Mucosa of stomach (tissue), 1 donor: ENCODE data around the gene SEC14L3.

ENCODE experiments used
- H3K27me3 ChIP-seq: one replicate; pipeline ENCODE4 v1.7.0; 2013; ENCODE audit warnings: mild to moderate bottlenecking, low read length; ENCODE audit not compliant: control insufficient read depth, insufficient read depth
- H3K36me3 ChIP-seq: one replicate; pipeline ENCODE4 v1.7.0; 2013; ENCODE audit warnings: low read length; ENCODE audit not compliant: control insufficient read depth, insufficient read depth
- H3K4me1 ChIP-seq: one replicate; pipeline ENCODE4 v1.7.0; 2013; ENCODE audit warnings: mild to moderate bottlenecking, low read length; ENCODE audit not compliant: control insufficient read depth, insufficient read depth
- H3K4me3 ChIP-seq: one replicate; pipeline ENCODE4 v1.7.0; 2013; ENCODE audit warnings: low read length
- H3K9ac ChIP-seq: one replicate; pipeline ENCODE4 v1.7.0; 2013; ENCODE audit warnings: mild to moderate bottlenecking, low read length, moderate library complexity
- H3K9me3 ChIP-seq: one replicate; pipeline ENCODE4 v1.7.0; 2013; ENCODE audit warnings: mild to moderate bottlenecking, low read length, moderate library complexity; ENCODE audit not compliant: control insufficient read depth
- donor health status: Pancreatic carcinoma.

Gene SEC14L3

DNA sequence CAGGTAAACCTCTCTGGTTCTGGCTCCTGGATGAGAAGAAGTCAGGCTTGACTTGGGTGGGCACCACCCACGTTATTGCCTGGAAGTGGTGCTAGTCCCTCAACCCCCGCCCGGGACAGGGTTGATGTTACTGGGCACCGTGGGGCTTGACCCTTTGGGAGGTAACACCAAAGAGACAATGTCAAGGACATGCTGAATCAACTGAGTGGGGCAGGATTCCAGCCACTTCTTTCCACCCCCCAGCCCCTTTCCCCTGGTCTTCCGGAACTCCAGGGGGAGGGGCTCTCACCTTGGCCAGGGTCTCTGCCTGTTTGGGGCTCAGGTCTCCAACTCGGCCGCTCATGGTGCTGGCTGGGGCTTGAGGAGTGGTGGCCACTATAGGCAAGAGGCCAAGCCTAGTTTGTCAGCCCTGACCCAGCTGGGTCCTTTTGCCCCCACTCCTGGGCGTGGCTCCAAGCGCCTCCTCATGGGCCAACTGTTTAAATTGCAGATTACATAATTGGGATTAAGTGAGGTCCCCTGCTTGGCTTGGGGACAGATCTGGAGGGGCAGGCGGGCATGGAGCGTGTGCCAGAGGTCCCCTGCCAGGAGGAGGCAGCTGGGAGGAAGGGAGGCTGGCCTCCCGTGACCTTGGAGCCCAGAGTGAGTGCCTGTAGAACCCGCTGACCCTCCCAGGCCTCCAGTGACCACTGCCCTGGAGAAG lies at the start of gene SEC14L3:
Gene SEC14L3, minus strand, starts transcription at position 402 of the 703 bp plus-strand sequence. Its CDS starts 59 bp downstream, at position 343.
- Histone ChIP-seq H3K9me3 (no peaks in the 10 kb centered on the region), H3K4me3 (no peak within 1 kb of the TSS), H3K36me3 (no peaks in the 10 kb centered on the region), H3K4me1 (no peaks in the 10 kb centered on the region), H3K9ac (no peak within 1 kb of the TSS), H3K27me3 (no peaks in the 10 kb centered on the region)

DNA sequence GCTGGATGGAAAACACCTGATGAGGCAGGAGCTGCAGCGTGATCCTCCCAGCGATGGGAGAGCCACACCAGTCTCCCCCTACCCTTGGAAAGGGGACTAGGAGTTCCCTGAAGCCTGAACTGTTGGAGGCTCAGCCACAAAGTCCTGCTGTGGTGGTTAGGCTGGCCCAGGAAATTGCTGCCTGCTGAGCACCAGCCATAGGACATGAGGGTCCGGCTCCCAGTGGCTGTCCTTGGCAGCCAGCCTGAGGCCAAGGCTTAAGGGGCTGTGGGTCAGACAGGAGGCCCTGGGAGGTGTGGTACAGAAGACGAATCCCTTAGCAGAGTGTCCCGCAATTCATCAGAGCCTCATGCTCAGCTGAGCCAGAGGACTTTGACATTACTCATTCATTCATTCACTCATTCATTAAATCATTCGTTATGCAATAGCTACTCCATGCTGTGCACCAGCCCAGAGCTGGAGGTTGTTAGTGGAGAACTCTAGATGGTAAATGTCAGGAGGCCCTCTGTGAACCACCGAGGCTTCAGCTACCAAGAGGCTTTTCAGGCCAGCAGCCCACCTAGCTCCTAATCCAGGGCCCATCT lies 48.1 kb upstream of the SEC14L3 start:
- peaks cover 3% of the 10 kb centered on the region for H3K27me3 ChIP-seq

DNA sequence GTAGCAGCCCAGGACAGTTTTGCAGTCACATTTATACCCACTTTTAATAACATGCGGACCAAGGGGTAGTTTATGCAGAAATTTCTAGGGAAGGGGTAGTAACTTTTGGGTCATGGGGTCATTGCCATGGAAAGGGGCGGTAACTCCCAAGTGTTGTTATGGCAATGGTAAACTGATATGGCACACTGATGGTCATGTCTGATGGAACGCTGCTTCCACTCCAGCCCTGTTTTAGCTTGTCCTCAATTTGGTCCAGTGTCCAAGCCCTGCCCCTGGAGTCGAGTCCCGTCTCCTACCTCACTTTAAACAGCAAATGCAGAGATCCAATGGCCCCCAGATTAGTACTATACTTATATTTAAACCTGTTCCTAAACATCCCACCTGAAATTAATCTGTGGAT lies 44.9 kb upstream of the SEC14L3 start:
- Histone ChIP-seq H3K36me3 (no peaks in the 10 kb centered on the region), H3K4me1 (no peaks in the 10 kb centered on the region), H3K9me3 (no peaks in the 10 kb centered on the region), H3K27me3 (no peaks in the 10 kb centered on the region), H3K9ac (no peak overlapping the region), H3K4me3 (no peak overlapping the region)

More for the DNA sequence above, 48.1 kb upstream of the SEC14L3 start:
- Histone ChIP-seq H3K9me3 (no peaks in the 10 kb centered on the region), H3K4me1 (no peaks in the 10 kb centered on the region), H3K36me3 (no peaks in the 10 kb centered on the region), H3K4me3 (no peak overlapping the region), H3K9ac (no peak overlapping the region)

DNA sequence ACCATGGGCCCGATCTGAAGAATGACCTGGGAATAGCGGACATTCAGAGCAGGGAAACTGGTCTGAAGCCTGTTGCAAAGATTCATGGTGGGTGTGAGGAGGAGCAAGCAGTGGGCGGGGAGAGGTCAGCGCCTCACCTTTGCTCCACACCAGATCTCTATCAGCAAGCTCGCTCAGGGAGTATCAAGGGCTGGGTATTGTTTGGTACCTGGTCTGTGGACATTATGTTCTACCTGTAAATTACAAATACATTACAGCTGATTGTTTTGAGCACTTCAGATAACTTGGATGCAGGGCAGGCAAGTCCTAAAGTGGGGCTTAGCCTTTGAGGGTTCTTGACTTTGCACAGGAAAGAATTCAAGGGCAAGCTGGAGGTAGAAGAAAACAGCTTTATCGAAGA lies 44.5 kb upstream of the SEC14L3 start:
- Histone ChIP-seq H3K9me3 (no peaks in the 10 kb centered on the region), H3K36me3 (no peaks in the 10 kb centered on the region), H3K4me1 (no peaks in the 10 kb centered on the region), H3K9ac (no peak overlapping the region), H3K4me3 (no peak overlapping the region), H3K27me3 (no peaks in the 10 kb centered on the region)

DNA sequence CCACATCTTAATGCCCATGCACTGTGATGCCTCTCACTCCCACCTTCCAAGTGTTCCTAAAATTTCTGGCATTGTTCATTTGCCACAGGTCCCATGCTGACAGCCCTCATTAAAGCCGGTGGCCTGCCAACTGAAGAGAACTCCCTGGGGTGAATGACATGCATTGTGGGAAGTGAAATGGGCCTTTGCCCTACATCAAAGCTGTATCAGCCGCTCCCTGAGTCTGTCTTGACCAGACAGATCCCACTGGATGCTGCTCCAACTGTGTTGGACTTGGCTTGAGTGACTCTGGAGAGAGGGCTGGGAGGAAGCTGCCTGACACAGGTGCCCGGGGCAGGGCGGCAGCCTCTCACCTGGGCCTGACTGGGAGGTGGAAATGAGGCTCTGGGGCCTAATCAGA lies 42.4 kb upstream of the SEC14L3 start:
- no peak overlapping the region for H3K4me3 ChIP-seq
- H3K36me3 ChIP-seq, result no peaks in the 10 kb centered on the region
- H3K4me1 ChIP-seq, result no peaks in the 10 kb centered on the region
- H3K9me3 ChIP-seq, result no peaks in the 10 kb centered on the region
- no peak overlapping the region for H3K9ac ChIP-seq
- H3K27me3 ChIP-seq, result no peaks in the 10 kb centered on the region

DNA sequence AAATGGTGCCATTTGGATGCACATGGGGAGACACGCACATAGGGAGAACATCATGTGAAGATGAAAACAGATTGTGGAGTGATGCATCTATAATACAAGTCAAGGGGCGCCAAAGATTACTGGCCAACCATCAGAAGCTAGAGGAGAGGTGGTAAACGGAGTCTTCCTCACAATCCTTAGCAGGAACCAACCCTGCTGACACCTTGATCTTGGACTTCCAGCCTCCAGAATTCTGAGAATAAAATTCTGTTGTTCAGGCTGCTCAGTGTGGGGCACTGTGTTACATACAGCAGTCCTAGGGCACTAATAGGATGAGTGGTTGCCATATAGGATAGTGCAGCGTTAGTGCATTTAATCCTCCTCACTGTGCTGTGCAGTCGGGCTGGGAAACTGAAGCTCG lies 41.6 kb upstream of the SEC14L3 start:
- Histone ChIP-seq H3K36me3 (no peaks in the 10 kb centered on the region), H3K27me3 (no peaks in the 10 kb centered on the region), H3K9ac (no peak overlapping the region), H3K4me1 (no peaks in the 10 kb centered on the region), H3K4me3 (no peak overlapping the region), H3K9me3 (no peaks in the 10 kb centered on the region)

DNA sequence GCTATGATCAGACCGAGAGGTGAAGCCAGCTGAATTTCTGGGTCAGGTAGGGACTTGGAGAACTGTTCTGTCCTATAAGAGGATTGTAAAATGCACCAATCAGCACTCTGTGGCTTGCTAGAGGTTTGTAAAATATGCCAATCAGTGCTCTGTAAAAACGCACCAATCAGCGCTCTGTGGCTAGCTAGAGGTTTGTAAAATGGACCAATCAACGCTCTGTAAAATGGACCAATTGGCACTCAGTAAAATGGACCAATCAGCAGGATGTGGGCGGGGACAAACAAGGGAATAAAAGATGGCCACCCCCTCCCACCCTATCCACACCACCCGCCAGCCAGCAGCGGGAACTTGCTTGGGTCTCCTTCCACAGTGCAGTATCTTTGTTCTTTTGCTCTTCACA lies 40.1 kb upstream of the SEC14L3 start:
- H3K4me3 ChIP-seq, result no peak overlapping the region
- H3K4me1 ChIP-seq, result no peaks in the 10 kb centered on the region
- no peaks in the 10 kb centered on the region for H3K9me3 ChIP-seq
- H3K36me3 ChIP-seq, result no peaks in the 10 kb centered on the region
- H3K27me3 ChIP-seq, result no peaks in the 10 kb centered on the region
- no peak overlapping the region for H3K9ac ChIP-seq

DNA sequence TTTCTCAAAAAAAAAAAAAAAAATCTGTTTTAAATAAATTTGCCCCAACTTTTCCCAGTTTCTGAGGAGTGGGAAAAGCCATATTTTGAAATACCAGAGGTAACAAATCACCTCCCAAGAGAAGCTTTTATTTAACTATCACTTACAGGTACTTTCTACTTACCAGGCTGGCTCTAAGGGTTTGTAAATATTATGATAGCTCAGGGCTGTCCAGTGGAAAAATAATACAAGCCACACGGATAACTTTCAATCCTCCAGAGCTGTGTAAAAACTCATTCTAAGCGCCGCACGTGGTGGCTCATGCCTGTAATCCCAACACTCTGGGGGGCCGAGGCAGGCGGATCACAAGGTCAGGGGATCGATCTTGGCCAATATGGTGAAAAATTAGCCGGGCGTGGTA lies 39.3 kb upstream of the SEC14L3 start:
- no peaks in the 10 kb centered on the region for H3K4me1 ChIP-seq
- H3K36me3 ChIP-seq, result no peaks in the 10 kb centered on the region
- no peaks in the 10 kb centered on the region for H3K27me3 ChIP-seq
- no peak overlapping the region for H3K9ac ChIP-seq
- H3K4me3 ChIP-seq, result no peak overlapping the region
- no peaks in the 10 kb centered on the region for H3K9me3 ChIP-seq

DNA sequence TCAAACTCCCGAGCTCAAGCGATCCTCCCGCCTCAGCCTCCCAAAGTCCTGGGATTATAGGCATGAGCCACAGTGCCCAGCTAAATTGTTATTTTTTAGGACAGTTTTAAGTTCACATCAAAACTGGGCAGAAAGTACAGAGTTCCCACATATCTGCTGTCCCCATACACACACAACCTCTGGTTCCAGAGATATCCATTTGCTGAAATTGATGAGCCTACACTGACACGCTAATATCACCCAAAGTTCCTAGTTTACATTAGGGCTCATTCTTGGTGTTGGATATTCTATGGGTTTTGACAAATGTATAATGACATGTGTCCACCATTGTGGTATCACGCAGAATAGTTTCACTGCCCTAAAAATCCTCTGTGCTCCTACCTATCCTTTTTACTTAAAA lies 36.4 kb upstream of the SEC14L3 start:
- Histone ChIP-seq H3K4me3 (no peak overlapping the region), H3K4me1 (no peaks in the 10 kb centered on the region), H3K36me3 (no peaks in the 10 kb centered on the region), H3K27me3 (peaks cover 9% of the 10 kb centered on the region), H3K9ac (no peak overlapping the region), H3K9me3 (no peaks in the 10 kb centered on the region)

DNA sequence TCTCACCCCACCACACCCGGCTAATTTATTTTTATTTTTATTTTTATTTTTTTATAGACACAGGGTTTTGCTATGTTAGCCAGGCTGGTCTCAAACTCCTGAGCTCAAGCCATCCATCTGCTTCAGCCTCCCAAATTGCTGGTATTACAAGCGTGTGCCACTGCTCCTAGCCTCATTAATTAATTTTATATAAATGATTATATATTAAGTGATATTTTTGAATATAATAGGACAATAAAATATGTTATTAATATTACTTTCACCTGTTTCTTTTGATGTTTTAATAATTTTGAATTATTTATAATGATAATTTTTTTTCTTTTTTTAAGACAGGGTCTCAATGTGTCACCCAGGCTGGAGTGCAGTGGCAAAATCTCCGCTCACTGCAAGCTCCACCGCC lies 35.9 kb upstream of the SEC14L3 start:
- H3K4me1 ChIP-seq, result no peaks in the 10 kb centered on the region
- no peaks in the 10 kb centered on the region for H3K36me3 ChIP-seq
- peaks cover 9% of the 10 kb centered on the region for H3K27me3 ChIP-seq
- no peak overlapping the region for H3K4me3 ChIP-seq
- H3K9me3 ChIP-seq, result no peaks in the 10 kb centered on the region
- no peak overlapping the region for H3K9ac ChIP-seq

DNA sequence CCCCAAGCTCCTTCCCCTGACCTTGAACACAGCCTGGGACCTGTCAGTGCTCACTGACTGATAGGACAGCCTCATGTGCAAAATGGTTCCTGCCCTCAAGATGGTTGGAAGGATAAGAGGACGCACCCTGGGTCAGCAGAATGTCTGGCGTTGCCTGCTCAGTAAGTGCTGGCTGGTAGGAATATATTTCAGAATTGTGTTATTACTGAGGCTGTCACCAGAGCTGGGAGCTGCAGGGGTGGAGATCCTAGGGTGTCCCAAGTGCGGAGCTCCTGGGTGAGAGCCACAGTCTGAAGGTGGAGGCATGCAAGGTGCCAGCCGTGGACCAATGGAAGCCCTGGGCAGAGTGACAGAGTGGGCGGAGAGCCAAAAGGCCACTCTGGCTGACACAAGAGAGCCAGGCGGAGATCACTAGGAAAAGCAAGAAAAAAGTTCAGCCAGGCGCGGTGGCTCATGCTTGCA lies 34.7 kb upstream of the SEC14L3 start:
- Histone ChIP-seq H3K27me3 (peaks cover 9% of the 10 kb centered on the region), H3K9ac (no peak overlapping the region), H3K4me1 (no peaks in the 10 kb centered on the region), H3K4me3 (no peak overlapping the region), H3K9me3 (no peaks in the 10 kb centered on the region), H3K36me3 (no peaks in the 10 kb centered on the region)

DNA sequence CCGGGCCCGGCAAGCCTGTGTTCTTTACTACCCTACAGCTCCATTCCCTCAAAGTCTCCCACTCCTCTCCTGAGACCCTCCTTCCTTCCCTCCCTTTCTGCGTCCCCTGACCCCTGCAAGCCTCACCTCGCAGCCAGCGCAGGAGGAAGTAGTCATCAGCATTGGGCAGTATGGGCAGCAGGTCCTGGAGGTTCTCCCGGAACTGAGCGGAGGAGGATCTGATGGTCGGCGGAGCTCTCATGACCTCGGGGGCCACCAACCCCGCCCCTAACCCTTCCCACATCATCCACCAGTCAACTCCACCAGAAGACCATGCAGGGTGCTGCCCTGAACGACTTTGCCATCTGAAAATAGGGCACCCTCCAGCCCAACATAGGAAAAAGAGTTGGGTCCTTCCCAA lies 31.7 kb upstream of the SEC14L3 start:
- Histone ChIP-seq H3K4me1 (no peaks in the 10 kb centered on the region), H3K9ac (no peak overlapping the region), H3K4me3 (no peak overlapping the region), H3K27me3 (peaks cover 9% of the 10 kb centered on the region), H3K36me3 (no peaks in the 10 kb centered on the region), H3K9me3 (no peaks in the 10 kb centered on the region)
